Retinal pigment epithelial cell (primary cell): Measurements from ENCODE around the gene MIEF1.

Source experiments
- DNase-seq: peaks from one replicate; pipeline ENCODE4 v3.0.0-alpha.2; 2010; ENCODE audit warnings: low read depth
- H3K4me3 ChIP-seq: 2 replicates; pipeline ENCODE4 v1.5.1; 2011; ENCODE audit warnings: mild to moderate bottlenecking, low read length, control low read depth, moderate library complexity
- CTCF ChIP-seq: conservative IDR thresholded peaks from 2 replicates; pipeline ENCODE4 v1.5.1; 2011; ENCODE audit warnings: low read depth, low read length, control low read depth, inconsistent platforms

The MIEF1 gene

GRCh38 chr22:39466228-39467006, 35.7 kb upstream of the MIEF1 start:
- DNase-seq: no peak
- H3K4me3 ChIP-seq: no peak overlapping the region
- no peak for TF ChIP-seq CTCF

GRCh38 chr22:39467390-39467895, 34.6 kb upstream of the MIEF1 start:
- no peak for DNase-seq
- no peak for TF ChIP-seq CTCF
- H3K4me3 ChIP-seq: no peak overlapping the region

- TF ChIP-seq CTCF: no peak
- DNase-seq: no peak
- no peak overlapping the region for H3K4me3 ChIP-seq
Observed at GRCh38 chr22:39468487-39469325, 33.4 kb upstream of the MIEF1 start.

GRCh38 chr22:39469326-39469680, 32.8 kb upstream of the MIEF1 start:
- no peak for DNase-seq
- H3K4me3 ChIP-seq: no peak overlapping the region
- no peak for TF ChIP-seq CTCF

- DNase-seq: no peak
- TF ChIP-seq CTCF: no peak
- no peak overlapping the region for H3K4me3 ChIP-seq
Observed at GRCh38 chr22:39469681-39470450, 32.2 kb upstream of the MIEF1 start.

GRCh38 chr22:39470451-39471291, 31.4 kb upstream of the MIEF1 start:
- no peak overlapping the region for H3K4me3 ChIP-seq
- DNase-seq: no peak
- no peak for TF ChIP-seq CTCF
